CD4-positive, alpha-beta T cell treated with Interferon alpha-2 for 1 hour (primary cell): ENCODE measurements around the gene PLPP1.
A peak's percentile ranks its signal among the peaks of the same experiment; 100 is the strongest.
"Not testable (repeated sequence)": the region's sequence is repeated elsewhere in the genome, so short reads cannot be mapped to it uniquely, and the experiment has no call there.

Experiments
- DNase-seq, 2 donors: peaks; one replicate each; pipeline ENCODE4 v3.0.0-alpha.2; 2020 to 2022

Gene PLPP1

DNA sequence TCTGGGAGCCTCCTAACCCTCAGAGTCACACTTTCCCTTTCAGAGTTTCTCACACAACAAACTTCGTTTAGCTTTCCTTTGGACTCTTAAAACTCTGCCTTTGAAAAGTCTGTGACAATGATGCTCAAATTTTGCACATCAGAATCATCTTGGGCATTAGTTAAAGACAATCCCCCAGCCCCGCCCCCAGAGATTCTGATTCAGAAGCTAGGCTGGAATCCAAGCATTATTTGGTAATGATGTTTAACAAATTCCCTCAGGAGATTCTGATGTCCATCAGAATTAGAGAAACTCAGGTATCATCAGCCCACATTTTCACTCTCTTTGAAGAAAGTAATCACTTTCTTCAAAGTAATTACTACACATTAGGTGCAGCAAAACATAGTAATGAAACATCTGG is 9.6 kb upstream of the PLPP1 start:
- DNase-seq, result no peak

- peak in 1 of 2 donors; percentile 31 for DNase-seq
These were observed 6.4 kb upstream of the PLPP1 start for GRCh38 chr5:55541056-55541635.

DNA sequence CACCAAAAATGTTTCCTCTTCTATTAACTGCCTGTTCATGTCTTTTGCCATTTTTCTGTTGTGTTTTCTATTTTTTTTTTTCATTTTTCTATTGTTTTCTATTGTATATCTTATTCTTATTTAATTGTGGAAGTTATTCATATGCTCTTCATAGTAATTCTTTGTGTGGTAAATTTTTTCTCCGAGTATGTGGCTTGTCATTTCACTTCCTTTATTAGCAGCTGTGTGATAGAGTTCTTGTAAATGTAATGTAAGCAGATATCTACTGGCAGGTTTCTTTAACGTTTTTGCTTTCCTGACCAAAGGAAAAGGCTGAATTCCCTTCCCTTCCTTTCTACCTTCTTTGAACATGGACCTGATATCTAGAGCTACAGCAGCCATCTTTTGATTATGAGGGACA is 5.8 kb upstream of the PLPP1 start:
- DNase-seq, result no peak

DNA sequence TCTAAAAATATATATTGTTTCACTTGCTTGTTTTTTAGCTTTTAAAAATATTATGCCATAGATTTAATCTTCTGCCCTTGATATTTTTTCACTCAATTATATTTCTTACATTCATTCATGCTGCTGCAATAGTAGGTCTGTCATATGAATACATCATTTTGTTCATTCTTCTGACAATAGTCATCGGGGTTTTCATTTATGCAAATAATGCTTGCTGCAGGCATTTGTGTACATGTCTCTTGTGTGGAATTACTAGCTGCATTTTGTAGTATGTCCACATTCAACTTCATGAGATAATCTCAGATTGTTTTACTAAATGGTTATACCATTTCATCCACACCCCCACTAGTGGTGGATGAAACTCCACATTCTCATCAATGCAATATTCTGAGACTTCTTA is 5.3 kb upstream of the PLPP1 start:
- no peak for DNase-seq

DNA sequence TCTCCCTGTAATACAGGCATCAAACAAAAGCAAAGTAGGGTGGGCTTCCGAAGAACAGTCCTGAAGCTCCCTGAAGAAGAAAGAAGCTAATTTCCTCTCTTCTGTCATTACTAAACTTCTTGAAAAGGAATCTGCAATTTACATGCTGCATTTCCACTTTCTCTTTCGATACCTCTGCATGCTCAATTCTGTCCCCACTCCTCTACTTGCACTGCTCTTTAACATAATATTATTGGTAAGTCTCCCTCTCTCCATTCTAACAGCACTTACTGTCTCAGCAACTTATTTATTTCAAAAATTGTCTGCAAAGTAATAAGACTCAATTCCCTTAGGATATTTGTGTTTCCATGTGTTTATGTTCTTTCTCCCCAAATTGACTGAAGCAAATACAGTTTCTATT is 3.9 kb upstream of the PLPP1 start:
- DNase-seq, result peak in 1 of 2 donors; percentile 32

DNA sequence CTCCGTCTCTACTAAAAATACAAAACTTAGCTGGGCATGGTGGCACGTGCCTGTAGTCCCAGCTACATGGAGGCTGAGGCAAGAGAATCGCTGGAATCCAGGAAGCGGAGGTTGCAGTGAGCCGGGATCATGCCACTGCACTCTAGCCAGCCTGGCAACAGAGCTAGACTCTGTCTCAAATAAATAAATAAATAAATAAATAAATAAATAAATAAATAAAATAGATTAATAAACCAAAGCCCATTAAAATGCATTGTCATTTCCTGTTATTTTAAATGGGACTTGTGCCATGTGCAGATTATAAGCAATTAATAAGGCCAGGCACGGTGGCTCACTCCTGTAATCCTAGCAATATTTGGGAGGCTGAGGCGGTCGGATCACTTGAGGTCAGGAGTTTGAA is 2.6 kb upstream of the PLPP1 start:
- DNase-seq, result not testable (repeated sequence)

DNA sequence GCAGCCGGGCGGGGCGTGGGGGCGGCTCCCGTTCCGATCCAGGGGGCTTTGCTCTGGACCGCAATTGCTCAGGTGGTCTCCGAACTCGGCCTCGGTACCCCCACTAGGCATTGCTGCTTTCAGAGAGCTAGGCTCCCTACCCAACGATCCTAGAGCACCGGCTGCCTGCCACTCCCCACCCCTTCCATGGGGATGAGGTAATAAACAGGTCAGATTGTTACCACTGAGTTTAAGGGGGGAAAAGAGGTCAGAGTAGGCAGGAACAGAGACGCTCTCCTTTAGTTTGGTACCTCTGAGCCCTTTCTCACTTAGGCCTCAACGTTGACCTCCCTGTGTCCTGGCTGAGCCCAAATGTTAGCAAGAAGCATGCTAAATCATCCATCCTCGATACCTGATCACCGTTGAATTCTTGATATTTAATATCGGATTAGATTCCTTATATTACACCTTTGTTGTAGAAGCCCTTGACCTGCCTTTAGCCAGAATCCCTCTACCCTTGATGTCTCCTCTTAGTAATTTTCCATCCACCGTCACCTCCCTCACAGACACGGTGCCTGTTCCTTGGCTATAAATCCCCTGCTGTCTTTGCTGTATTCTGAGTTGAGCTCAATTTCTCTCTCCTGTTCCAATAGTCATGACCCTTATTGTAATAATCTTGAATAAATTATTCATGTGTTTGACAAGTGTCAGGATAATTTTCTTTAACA is 588 bp upstream of the PLPP1 start:
- no peak for DNase-seq

DNA sequence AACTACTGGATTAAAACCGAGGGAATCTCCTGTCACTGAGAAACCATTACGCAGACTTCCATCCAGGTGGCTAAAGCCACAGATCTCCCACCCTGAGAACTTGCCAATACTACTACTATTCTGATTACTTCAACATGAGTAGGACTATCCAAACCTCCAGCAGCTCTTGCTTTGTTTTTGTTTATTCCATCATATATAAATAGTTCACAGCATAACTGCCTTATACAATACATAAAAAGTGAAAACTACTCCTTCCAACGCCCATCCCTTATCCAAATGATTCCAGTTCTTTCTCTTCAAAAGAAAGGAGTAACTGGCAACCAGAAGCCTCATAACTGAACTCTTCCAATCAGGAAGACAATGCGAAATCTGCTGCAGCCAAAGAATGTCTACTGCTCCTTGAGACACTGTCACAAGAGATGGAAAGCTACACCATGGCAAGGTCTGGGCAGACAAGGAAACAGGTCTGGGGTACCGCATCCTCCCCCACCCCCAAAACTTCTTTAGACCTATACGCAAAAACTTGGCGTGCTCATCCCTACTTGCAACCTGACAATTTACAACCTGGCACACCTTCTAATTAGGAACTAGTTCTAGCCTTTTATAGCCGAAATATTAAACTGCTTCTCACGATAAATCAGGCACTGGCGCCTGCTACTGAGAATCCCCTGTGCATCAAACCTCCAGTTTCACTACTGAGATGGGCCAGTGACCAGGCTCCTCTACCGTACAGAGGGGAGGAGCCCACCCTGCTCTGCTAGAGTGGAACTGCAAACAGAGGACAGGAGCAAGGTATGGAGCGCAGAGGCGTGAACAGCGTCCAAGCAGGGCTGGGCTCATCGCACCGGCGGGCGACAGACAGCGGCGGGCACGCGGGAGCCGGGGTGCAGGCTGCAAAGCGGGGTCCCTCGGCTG is 986 bp downstream of the PLPP1 start:
- DNase-seq, result no peak

- no peak for DNase-seq
These were observed 4.1 kb downstream of the PLPP1 start for GRCh38 chr5:55530669-55531068.

DNA sequence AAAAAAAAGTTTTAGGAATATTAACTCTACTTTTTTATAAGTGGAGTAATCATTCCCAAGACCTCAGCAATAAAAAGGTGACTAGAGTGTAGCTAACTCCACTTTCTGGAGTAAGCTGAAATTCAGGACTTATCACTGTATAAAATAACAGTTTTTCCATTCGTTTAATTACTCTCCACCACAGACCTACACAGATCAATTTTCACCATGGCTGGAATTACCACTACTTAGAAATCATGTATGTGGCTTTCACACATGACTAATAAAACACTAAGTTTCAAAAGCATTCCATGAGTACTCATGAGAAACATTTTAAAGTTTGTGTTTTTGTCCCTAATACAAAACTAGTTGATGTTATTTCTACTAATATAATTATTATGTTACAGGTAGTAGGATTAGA is 9.9 kb downstream of the PLPP1 start:
- no peak for DNase-seq

DNA sequence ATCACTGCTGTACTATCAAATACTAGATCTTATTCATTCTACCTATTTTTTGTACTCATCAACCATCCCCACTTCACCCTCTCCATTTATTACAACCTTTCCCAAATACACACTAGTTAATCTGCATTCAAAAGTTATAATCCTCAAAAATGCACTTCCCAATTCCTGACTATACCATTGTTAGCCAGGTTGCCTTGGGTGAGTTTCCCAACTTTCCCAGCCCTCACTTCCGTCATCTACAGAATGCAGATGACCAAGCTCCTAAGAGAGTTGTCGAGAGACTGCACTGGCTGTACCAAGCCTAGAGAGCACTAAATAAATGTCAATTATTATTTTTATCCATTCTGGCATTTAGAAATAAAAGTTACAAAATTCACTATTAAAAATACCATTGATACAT is 11.5 kb downstream of the PLPP1 start:
- no peak for DNase-seq

GRCh38 chr5:55521881-55522280 is 12.9 kb downstream of the PLPP1 start:
- no peak for DNase-seq

DNA sequence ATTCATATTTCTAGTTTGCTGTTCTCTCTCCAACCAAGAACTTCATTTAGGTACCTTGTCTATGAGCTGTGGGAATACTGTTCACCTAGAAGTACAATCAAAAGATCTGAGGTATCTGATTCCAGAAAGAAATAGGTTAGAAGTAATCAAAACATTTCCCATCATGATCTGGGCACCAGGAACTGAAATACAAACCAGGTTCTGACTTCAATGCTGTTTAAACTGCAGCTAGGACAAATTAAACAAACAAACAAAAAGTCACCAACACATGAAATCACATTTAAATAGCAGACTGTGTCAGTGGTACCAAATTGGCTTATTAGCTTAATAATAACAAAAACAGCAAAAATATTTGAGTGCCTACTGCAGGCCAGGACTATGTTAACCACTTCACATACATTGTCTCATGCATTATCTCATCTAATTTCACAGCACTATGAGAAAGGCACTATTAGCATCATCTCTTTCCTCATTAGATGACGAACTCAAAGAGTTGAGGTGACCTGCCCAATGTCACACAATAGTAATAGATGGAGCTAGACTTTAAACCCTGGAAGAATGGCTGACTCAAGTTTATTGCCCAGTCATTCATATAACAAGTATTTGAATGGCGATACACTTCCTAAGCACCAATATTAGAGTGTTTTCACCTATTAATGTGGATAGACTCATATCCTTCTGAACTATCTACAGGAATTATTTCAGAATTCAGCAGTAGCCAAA is 14.5 kb downstream of the PLPP1 start:
- no peak for DNase-seq

DNA sequence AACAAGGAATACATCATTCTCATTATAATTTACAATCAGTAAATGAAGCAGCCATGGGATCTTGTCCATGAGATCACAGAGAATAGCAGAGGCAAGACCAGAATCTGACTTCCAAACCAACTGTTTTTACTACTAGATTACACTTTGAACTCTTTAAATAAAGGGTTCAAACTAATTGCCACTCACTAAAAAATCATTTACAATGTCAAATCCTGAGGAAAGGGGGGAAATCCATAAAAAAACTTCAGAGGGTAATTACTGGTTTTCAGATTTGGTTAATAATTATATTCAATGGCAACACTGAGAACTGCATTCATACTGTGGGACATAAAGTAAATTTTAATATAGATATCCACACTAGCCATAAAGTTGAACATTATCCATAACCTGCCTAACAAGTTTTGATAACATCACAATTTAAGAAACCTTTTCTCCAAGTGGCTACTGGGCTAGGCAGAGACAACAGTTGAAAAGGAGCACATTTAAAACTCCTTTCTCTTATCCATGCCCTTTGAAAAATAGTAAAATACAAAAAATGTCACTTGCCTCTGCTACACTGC is 15.9 kb downstream of the PLPP1 start:
- DNase-seq, result no peak

DNA sequence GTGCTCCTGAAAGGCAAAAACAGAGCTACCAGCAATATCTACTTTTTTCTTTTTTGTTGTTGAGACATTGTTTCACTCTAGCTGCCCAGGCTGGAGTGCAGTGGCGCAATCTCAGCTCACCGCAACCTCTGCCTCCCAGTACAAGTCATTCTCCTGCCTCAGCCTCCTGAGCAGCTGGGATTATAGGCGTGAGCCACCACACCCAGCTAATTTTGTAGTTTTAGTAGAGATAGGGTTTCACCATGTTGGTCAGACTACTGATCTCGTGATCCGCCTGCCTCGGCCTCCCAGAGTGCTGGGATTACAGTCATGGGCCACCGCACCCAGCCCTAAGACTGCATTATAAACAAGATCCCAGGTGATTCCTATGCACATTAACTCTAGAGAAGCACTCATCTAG is 17.0 kb downstream of the PLPP1 start:
- no peak for DNase-seq

DNA sequence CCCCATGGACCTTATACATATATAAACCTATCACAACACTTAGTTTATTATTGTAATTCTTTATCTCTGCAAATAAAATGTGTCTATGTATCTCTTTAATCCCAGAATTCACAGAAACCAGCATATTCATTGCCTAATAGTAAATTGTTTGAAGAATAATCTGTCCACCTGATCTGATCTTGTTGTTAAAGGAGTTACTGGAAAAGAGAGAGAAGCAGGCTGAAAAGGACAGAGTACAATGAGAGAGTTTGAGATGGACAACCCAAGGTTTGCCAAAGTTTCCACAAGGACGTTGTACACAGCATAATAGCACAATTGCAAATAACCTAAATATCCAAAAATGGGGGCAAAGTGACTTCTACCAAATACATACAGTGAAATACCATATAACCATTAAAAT is 23.8 kb downstream of the PLPP1 start:
- no peak for DNase-seq

DNA sequence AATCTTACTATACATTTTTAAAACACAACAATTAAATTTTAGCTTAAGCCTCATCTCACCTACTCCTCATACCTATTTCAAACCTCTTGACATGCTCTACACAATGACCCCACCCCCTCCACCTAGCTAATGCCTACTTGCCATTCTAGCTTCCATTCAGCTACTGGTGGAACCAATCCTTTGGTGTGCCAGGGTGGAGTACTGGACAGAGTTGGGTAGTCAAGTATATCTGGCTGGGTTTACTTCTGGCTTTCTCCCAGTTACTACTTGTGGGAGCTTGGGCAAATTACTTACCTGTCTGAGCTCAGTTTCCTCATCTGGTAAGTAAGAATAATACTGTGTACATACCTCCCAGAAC is 24.3 kb downstream of the PLPP1 start:
- DNase-seq, result no peak

- no peak for DNase-seq
These were observed 24.8 kb downstream of the PLPP1 start for GRCh38 chr5:55509796-55510522.

GRCh38 chr5:55509097-55509496 is 25.7 kb downstream of the PLPP1 start:
- no peak for DNase-seq

- DNase-seq, result no peak
These were observed 27.2 kb downstream of the PLPP1 start for GRCh38 chr5:55507574-55507973.

DNA sequence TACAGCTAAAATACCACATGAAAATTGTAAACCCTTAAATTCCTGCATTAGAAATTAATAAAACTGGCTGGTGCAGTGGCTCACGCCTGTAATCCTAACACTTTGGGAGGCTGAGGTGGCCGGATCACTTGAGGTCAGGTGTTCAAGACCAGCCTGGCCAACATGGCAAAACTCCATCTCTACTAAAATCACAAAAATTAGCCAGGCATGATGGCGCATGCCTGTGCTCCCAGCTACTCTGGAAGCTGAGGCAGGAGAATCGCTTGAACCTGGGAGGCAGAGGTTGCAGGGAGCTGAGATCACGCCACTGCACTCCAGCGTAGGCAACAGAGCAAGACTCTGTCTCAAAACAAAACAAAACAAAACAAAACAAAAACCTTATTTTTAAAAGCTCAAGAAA is 29.1 kb downstream of the PLPP1 start:
- not testable (repeated sequence) for DNase-seq

DNA sequence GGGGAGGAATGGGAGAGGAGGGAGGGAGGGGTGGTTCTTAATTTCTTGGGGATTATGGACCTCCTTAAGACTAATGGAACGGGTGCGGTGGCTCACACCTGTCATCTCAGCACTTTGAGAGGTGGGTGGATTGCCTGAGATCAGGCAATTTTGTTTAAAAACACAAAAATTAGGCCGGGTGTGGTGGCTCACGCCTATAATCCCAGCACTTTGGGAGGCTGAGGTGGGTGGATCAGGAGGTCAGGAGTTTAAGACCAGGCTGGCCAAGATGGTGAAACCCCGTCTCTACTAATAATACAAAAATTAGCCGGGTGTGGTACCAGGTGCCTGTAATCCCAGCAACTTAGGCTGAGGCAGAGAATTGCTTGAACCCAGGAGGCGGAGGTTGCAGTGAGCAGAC is 30.8 kb downstream of the PLPP1 start:
- not testable (repeated sequence) for DNase-seq
